ENCODE measurements around the gene BPIFB1.

The BPIFB1 gene

GRCh38 chr20:33246077-33246476 is 36.9 kb upstream of the BPIFB1 start:
- H3K4me1 ChIP-seq, result no peaks in the 10 kb centered on the region
- H3K27me3 ChIP-seq (ENCODE audit: control insufficient read depth, insufficient read depth, low read length), result no peaks in the 10 kb centered on the region
- H3K36me3 ChIP-seq (ENCODE audit: control insufficient read depth, insufficient read depth, low read length), result no peaks in the 10 kb centered on the region
- no peaks in the 10 kb centered on the region for H3K79me2 ChIP-seq
- no peak overlapping the region for H3K4me3 ChIP-seq (ENCODE audit: low read depth, low read length)
- no peak overlapping the region for H3K9ac ChIP-seq
- H3K27ac ChIP-seq, result no peak overlapping the region
- TF ChIP-seq CTCF (IDR thresholded peaks at IDR 0.05), result no peak
- H3K4me2 ChIP-seq (ENCODE audit: low read length), result no peak overlapping the region
- no peaks in the 10 kb centered on the region for H3K9me3 ChIP-seq (ENCODE audit: control insufficient read depth, low read length)
- H2AFZ ChIP-seq, result no peak overlapping the region

GRCh38 chr20:33249456-33249855 is 33.6 kb upstream of the BPIFB1 start:
- no peaks in the 10 kb centered on the region for H3K36me3 ChIP-seq (ENCODE audit: control insufficient read depth, insufficient read depth, low read length)
- no peak overlapping the region for H3K4me3 ChIP-seq (ENCODE audit: low read depth, low read length)
- no peak overlapping the region for H3K4me2 ChIP-seq (ENCODE audit: low read length)
- H3K27ac ChIP-seq, result no peak overlapping the region
- peaks cover 3% of the 10 kb centered on the region for H3K4me1 ChIP-seq
- no peaks in the 10 kb centered on the region for H3K79me2 ChIP-seq
- no peak overlapping the region for H3K9ac ChIP-seq
- H3K9me3 ChIP-seq (ENCODE audit: control insufficient read depth, low read length), result no peaks in the 10 kb centered on the region
- no peak overlapping the region for H2AFZ ChIP-seq
- H3K27me3 ChIP-seq (ENCODE audit: control insufficient read depth, insufficient read depth, low read length), result no peaks in the 10 kb centered on the region
- TF ChIP-seq CTCF (IDR thresholded peaks at IDR 0.05), result no peak

DNA sequence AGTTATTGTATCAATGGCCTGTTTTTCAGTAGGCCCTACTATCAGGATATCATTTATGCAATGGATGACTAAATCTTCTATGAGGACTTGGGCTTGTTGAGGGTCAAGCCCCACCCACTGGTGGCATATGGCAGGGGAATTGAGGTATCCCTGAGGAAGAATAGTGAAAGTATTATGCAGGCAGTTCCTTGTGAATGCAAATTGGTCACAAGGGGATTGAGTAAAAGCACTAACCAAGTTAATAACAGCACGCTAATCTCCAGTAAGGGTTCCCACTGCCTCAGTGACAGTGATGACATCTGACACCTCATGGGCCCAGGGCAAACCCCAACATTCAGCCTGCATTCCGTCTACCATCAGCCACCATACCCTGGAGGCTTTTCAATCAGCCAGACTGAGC is 32.3 kb upstream of the BPIFB1 start:
- TF ChIP-seq CTCF (IDR thresholded peaks at IDR 0.05), result no peak
- no peak overlapping the region for H3K4me3 ChIP-seq (ENCODE audit: low read depth, low read length)

GRCh38 chr20:33251496-33251895 is 31.5 kb upstream of the BPIFB1 start:
- no peaks in the 10 kb centered on the region for H3K79me2 ChIP-seq
- peaks cover 3% of the 10 kb centered on the region for H3K4me1 ChIP-seq
- H3K27ac ChIP-seq, result no peak overlapping the region
- no peaks in the 10 kb centered on the region for H3K9me3 ChIP-seq (ENCODE audit: control insufficient read depth, low read length)
- no peak for TF ChIP-seq CTCF (IDR thresholded peaks at IDR 0.05)
- H3K27me3 ChIP-seq (ENCODE audit: control insufficient read depth, insufficient read depth, low read length), result no peaks in the 10 kb centered on the region
- no peak overlapping the region for H3K9ac ChIP-seq
- no peak overlapping the region for H3K4me2 ChIP-seq (ENCODE audit: low read length)
- H3K36me3 ChIP-seq (ENCODE audit: control insufficient read depth, insufficient read depth, low read length), result no peaks in the 10 kb centered on the region
- H3K4me3 ChIP-seq (ENCODE audit: low read depth, low read length), result no peak overlapping the region
- no peak overlapping the region for H2AFZ ChIP-seq

More for the DNA sequence above, 32.3 kb upstream of the BPIFB1 start:
- no peaks in the 10 kb centered on the region for H3K9me3 ChIP-seq (ENCODE audit: control insufficient read depth, low read length)
- no peaks in the 10 kb centered on the region for H3K79me2 ChIP-seq
- H3K9ac ChIP-seq, result no peak overlapping the region
- no peak overlapping the region for H3K4me2 ChIP-seq (ENCODE audit: low read length)
- H2AFZ ChIP-seq, result no peak overlapping the region
- no peaks in the 10 kb centered on the region for H3K27me3 ChIP-seq (ENCODE audit: control insufficient read depth, insufficient read depth, low read length)
- peaks cover 3% of the 10 kb centered on the region for H3K4me1 ChIP-seq
- no peaks in the 10 kb centered on the region for H3K36me3 ChIP-seq (ENCODE audit: control insufficient read depth, insufficient read depth, low read length)
- no peak overlapping the region for H3K27ac ChIP-seq

DNA sequence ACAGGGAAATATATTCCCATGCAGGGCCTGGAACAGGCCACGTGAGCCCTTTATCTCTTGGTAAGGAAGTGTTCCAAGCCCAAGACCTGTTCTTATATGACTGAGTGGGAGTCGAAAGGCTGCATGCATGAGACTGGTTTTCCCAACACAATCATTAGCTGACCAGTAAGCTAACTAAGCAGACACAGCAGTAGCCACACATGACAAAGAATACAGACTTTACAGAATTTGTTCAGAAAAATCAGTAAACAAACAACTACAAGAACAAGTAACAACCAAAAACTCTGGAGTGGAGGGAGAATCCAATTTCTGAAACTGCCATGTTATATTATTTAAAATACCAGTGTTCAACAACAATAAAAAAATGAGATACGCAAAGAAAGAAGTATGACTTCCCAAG is 30.6 kb upstream of the BPIFB1 start:
- H3K27me3 ChIP-seq (ENCODE audit: control insufficient read depth, insufficient read depth, low read length), result no peaks in the 10 kb centered on the region
- no peaks in the 10 kb centered on the region for H3K79me2 ChIP-seq
- H3K4me1 ChIP-seq, result peaks cover 3% of the 10 kb centered on the region
- H3K36me3 ChIP-seq (ENCODE audit: control insufficient read depth, insufficient read depth, low read length), result no peaks in the 10 kb centered on the region
- no peaks in the 10 kb centered on the region for H3K9me3 ChIP-seq (ENCODE audit: control insufficient read depth, low read length)
- H3K4me2 ChIP-seq (ENCODE audit: low read length), result no peak overlapping the region
- H3K27ac ChIP-seq, result no peak overlapping the region
- no peak for TF ChIP-seq CTCF (IDR thresholded peaks at IDR 0.05)
- H3K4me3 ChIP-seq (ENCODE audit: low read depth, low read length), result no peak overlapping the region
- H3K9ac ChIP-seq, result no peak overlapping the region
- H2AFZ ChIP-seq, result no peak overlapping the region
